Suprapubic skin (tissue), 4 donors: ENCODE data around the gene SIVA1. TPM values are rescaled to one million over a fixed set of nuclear protein-coding genes. Genes with fewer than 3 reads are reported as not detected.

Experiments used
- DNase-seq, 2 donors: peaks; one replicate each; pipeline ENCODE4 v3.0.0-alpha.2; 2019; ENCODE audit warnings: low spot score in 2 of 2
- H3K27ac ChIP-seq: fragments of 200-600 bp; sonication (generic); one replicate; pipeline ENCODE4 v1.5.1; 2019
- H3K27me3 ChIP-seq: fragments of 200-600 bp; sonication (generic); one replicate; pipeline ENCODE4 v1.5.1; 2019
- H3K36me3 ChIP-seq: fragments of 200-600 bp; sonication (generic); one replicate; pipeline ENCODE4 v1.5.1; 2019
- H3K4me1 ChIP-seq: fragments of 200-600 bp; sonication (generic); one replicate; pipeline ENCODE4 v1.5.1; 2019
- H3K4me3 ChIP-seq: fragments of 200-600 bp; sonication (generic); one replicate; pipeline ENCODE4 v1.5.1; 2019; ENCODE audit warnings: mild to moderate bottlenecking
- H3K9me3 ChIP-seq: fragments of 200-600 bp; sonication (generic); one replicate; pipeline ENCODE4 v1.5.1; 2019
- EP300 ChIP-seq: sonication (generic); formaldehyde crosslinking; IDR thresholded peaks from one replicate; pipeline ENCODE4 v1.6.1; 2017; ENCODE audit warnings: antibody characterized with exemption
- POLR2A ChIP-seq, 2 donors: fragments of 450-650 bp; IDR thresholded peaks; one replicate each; pipeline ENCODE4 v1.6.1; 2017; ENCODE audit warnings: antibody characterized with exemption in 2 of 2, mild to moderate bottlenecking in 2 of 2, moderate library complexity in 2 of 2
- POLR2AphosphoS5 ChIP-seq, 3 donors: sonication (generic); formaldehyde crosslinking; IDR thresholded peaks; one replicate each; pipeline ENCODE4 v1.6.1; 2017; ENCODE audit warnings: antibody characterized with exemption in 3 of 3
- WGBS: methylation state at CpG from one replicate; pipeline ENCODE4 v1.1.5; 2018; 5-methylcytosine and 5-hydroxymethylcytosine counted together
- total RNA-seq, 4 donors: library from RNA; depleted of rRNA; stranded (reverse); fragments of >200 nt; gene quantifications; one replicate each; pipeline ENCODE4 v1.1.0, GENCODE V29; 2016
- TF ChIP-seq, protein P1 (sequence below), 2 donors: fragments of 200-600 bp in 1 of 2; fragments of 450-650 bp in 1 of 2; sonication (generic) in 1 of 2; IDR thresholded peaks; one replicate each; pipeline ENCODE4 v1.5.1; 2016 to 2019; ENCODE audit warnings: antibody characterized with exemption in 2 of 2, mild to moderate bottlenecking in 1 of 2, moderate library complexity in 1 of 2

Gene SIVA1
- total RNA-seq, 4 donors from 2014 or later, result 94.0 to 159 (median 142) TPM

DNA sequence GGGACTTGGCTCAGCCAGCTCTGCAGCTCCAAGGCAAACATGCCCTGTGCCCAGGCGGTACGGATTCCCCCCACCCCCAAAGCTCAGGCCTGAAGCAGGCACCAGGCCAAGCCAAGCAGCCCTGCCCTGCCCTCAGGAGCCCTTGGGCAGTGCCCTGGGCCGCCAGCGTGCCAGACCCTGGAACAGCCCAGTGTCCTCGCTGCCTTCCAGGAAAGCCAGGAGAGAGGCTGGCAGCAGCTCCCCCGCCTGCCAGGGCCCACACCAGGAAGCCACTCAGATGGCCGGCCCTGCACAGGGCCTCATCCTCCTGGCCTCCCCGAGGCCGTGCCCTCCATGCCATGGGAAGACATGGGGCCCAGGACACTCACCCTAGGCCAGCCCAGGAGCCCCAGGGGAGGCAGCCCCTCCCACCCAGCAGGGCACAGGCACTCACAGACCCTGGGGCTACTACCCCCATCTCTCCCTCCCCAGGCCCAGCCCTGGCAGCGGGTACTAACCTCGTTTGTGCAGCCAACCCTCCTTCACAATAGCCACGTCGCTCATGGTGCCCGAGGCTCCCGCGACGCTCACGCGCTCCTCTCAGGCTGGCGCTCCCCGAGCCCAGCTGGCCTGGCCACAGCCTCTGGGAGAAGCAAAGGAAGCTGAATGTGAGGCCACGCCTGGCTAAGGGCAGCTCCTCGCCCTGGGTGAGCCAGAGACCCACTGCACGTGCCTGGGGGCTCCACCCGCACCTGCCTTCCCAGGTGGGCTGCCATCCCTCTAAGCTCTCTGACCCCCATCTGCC lies 39.3 kb downstream of the SIVA1 start:
- WGBS, result 60% methylated on average over 7 of the region's 25 CpGs
- Histone ChIP-seq H3K9me3 (no peaks in the 10 kb centered on the region), H3K4me1 (peaks cover 85% of the 10 kb centered on the region), H3K27ac (no peak overlapping the region), H3K4me3 (no peak overlapping the region), H3K36me3 (peaks cover 35% of the 10 kb centered on the region), H3K27me3 (no peaks in the 10 kb centered on the region)
- no peak for TF ChIP-seq POLR2A (IDR thresholded peaks at IDR 0.05)
- no peak for TF ChIP-seq POLR2AphosphoS5 (IDR thresholded peaks at IDR 0.05)
- no peak for TF ChIP-seq EP300
- TF ChIP-seq, protein P1, sequence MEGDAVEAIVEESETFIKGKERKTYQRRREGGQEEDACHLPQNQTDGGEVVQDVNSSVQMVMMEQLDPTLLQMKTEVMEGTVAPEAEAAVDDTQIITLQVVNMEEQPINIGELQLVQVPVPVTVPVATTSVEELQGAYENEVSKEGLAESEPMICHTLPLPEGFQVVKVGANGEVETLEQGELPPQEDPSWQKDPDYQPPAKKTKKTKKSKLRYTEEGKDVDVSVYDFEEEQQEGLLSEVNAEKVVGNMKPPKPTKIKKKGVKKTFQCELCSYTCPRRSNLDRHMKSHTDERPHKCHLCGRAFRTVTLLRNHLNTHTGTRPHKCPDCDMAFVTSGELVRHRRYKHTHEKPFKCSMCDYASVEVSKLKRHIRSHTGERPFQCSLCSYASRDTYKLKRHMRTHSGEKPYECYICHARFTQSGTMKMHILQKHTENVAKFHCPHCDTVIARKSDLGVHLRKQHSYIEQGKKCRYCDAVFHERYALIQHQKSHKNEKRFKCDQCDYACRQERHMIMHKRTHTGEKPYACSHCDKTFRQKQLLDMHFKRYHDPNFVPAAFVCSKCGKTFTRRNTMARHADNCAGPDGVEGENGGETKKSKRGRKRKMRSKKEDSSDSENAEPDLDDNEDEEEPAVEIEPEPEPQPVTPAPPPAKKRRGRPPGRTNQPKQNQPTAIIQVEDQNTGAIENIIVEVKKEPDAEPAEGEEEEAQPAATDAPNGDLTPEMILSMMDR (IDR thresholded peaks at IDR 0.05), result no peak
- DNase-seq, result no peak

DNA sequence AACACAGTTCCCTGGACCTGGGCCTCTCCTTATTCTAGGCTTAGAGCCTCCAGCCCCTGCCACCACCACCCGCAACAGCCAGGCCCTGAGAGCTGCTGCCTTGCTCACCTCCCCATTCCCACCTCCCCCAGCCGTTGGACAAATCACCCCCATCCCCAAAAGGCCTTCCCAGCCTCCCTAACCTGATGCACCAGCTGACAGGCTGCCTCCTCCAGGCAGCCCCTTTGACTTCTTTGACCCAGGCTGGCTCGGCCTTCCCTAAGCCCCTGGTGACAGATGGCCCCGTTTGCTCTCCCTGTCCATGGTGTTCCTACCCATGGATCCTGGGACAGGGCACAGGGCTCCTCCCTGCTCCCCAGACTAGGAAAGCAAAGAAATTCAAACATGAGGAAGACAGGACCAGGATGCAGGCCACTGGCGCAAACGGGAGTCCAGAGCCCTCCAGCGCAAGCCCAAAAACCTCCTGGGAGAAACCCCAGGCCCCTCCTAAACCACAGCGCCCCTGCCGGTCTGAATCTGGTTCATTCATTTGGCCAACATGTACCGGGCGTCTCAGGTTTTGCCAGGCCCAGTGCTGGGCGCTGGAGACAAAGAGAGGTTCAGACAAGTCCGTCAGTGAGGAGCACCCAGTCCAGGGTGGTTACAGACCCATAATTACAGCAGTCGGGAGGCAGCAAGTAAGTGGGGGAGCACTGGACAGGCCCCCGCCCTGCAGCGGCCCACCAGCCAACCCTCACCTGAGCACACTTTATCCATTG lies 40.2 kb downstream of the SIVA1 start:
- no peaks in the 10 kb centered on the region for H3K27me3 ChIP-seq
- no peak overlapping the region for H3K27ac ChIP-seq
- H3K4me1 ChIP-seq, result peaks cover 82% of the 10 kb centered on the region
- no peak for DNase-seq
- H3K4me3 ChIP-seq, result peak overlapping the region; percentile 92
- 75% methylated on average over 14 of the region's 16 CpGs for WGBS
- H3K9me3 ChIP-seq, result no peaks in the 10 kb centered on the region
- peaks cover 35% of the 10 kb centered on the region for H3K36me3 ChIP-seq
- no peak for TF ChIP-seq POLR2A (IDR thresholded peaks at IDR 0.05)
- TF ChIP-seq EP300, result no peak
- TF ChIP-seq, protein P1 (IDR thresholded peaks at IDR 0.05), result no peak
- no peak for TF ChIP-seq POLR2AphosphoS5 (IDR thresholded peaks at IDR 0.05)

DNA sequence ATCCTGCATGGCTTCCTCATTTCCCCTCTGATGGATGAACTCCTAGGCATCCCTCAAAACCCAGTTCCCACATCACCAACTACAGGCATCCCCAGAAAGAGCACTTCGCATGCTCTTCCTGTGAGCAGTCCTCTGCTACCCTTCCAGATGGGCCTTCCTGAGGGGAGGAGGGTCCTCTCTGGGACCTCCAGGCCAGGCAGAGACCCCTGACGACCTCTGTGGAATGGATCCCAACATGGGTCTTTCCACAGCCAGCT lies 40.7 kb downstream of the SIVA1 start:
- Histone ChIP-seq H3K4me1 (peaks cover 78% of the 10 kb centered on the region), H3K4me3 (peak overlapping the region; percentile 92)

DNA sequence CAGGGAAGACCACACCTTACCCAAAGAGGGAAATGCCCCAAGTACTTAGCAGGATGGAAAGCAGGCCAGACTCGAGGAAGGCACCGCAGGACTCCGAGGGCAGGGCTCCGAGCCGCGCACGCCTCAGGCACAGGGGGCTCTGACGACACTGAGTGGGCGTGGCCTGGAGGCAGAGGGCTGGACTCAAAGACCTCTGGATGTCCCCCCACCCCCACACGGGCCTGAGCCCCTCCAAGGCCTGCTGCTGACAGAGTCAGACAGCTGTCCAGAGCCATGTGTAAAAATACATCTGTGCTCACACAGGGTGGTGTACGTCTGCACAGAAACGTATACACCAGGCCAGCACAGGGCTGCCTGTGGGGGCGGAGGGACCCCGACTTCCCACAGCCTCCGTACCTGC lies 41.2 kb downstream of the SIVA1 start:
- TF ChIP-seq POLR2A (IDR thresholded peaks at IDR 0.05) (no peak), EP300 (no peak), POLR2AphosphoS5 (IDR thresholded peaks at IDR 0.05) (no peak)
- TF ChIP-seq, protein P1 (IDR thresholded peaks at IDR 0.05), result no peak
- Histone ChIP-seq H3K27ac (no peak overlapping the region), H3K36me3 (peaks cover 29% of the 10 kb centered on the region), H3K9me3 (no peaks in the 10 kb centered on the region), H3K4me3 (peak overlapping the region; percentile 92), H3K4me1 (peaks cover 74% of the 10 kb centered on the region), H3K27me3 (no peaks in the 10 kb centered on the region)
- 10% methylated on average over 14 of the region's 15 CpGs for WGBS
- no peak for DNase-seq

More for the DNA sequence above, 40.7 kb downstream of the SIVA1 start:
- H3K9me3 ChIP-seq, result no peaks in the 10 kb centered on the region
- no peak for DNase-seq
- H3K27ac ChIP-seq, result no peak overlapping the region
- WGBS, result 80% methylated on average over 1 of the region's 2 CpGs
- peaks cover 34% of the 10 kb centered on the region for H3K36me3 ChIP-seq
- H3K27me3 ChIP-seq, result no peaks in the 10 kb centered on the region
- TF ChIP-seq, protein P1 (IDR thresholded peaks at IDR 0.05), result no peak
- TF ChIP-seq EP300 (no peak), POLR2AphosphoS5 (IDR thresholded peaks at IDR 0.05) (no peak), POLR2A (IDR thresholded peaks at IDR 0.05) (no peak)

DNA sequence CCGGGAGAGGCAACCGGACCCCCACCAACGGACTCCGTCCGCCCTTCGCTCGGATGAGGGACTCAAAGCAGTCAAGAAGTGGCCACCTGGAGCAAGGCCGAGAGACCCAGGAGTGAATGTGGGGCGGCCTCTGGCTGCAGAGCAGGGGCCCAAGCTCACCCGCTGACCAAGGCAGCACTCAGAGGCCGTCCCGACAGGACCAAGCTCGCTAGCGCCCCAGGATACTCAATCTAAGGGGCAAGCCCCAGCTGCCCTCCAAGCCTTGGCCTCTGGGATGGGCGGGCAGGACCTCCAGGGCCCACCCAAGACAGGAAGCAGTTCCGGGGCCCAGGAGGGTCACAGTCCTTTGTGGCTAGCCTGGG lies 41.7 kb downstream of the SIVA1 start:
- Histone ChIP-seq H3K36me3 (peaks cover 24% of the 10 kb centered on the region), H3K27ac (peak overlapping the region; percentile 79), H3K9me3 (no peaks in the 10 kb centered on the region), H3K27me3 (no peaks in the 10 kb centered on the region), H3K4me1 (peaks cover 72% of the 10 kb centered on the region), H3K4me3 (peak overlapping the region; percentile 92)
- DNase-seq, result no peak
- TF ChIP-seq POLR2AphosphoS5 (IDR thresholded peaks at IDR 0.05), result no peak
- TF ChIP-seq POLR2A (IDR thresholded peaks at IDR 0.05), result no peak
- TF ChIP-seq, protein P1 (IDR thresholded peaks at IDR 0.05), result no peak
- TF ChIP-seq EP300, result no peak
- WGBS, result 0% methylated on average over 3 of the region's 16 CpGs
